ENCODE results near the gene RALGPS1.

The RALGPS1 gene

GRCh38 chr9:126956917-126957686, 42.5 kb downstream of the RALGPS1 start:
- no peak for DNase-seq

- no peak for DNase-seq
Measured at GRCh38 chr9:126957687-126958053, 43.1 kb downstream of the RALGPS1 start.

GRCh38 chr9:126959336-126959735, 44.8 kb downstream of the RALGPS1 start:
- DNase-seq, result no peak

GRCh38 chr9:126959917-126960316, 45.3 kb downstream of the RALGPS1 start:
- no peak for DNase-seq

- DNase-seq, result no peak
Measured at GRCh38 chr9:126962336-126962735, 47.8 kb downstream of the RALGPS1 start.

- no peak for DNase-seq
Measured at GRCh38 chr9:126965077-126965476, 50.5 kb downstream of the RALGPS1 start.

DNA sequence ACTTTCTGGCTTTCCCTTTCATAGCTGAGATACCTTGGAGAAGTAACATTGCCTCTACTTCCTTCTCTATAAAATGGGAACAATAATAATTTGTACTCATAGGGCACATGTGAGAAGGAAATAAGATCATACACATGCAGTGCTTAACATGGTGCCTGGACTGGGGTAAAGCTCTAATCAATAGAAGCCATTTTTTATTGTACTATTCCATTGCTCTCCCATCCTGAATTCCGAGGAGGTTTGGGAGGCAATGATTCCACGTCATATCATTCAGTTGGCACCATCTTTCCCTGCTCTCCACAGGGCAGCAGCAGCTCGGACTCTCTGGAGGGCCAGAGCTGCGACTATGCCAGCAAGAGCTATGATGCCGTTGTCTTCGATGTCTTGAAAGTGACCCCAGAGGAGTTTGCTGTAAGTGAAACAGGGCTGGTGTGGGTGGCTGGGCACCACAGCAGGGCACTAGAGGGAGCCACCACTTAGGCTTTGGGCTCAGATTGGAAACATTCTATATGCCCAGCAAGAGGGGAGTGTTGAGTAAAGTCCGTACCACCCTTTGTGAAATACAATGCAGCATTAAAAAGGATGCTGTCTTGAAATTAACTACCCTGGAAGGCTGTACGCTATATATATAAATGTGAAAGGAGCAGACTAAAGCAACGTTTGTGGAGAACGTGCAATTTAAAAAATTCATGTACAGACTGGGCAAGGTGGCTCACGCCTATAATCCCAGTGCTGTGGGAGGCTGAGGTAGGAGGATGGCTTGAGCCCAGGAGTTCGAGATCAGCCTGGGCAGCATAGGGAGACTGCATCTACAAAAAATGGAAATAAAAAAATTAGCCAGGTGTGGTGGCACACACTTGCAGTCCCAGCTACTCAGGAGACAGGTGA, 51.2 kb downstream of the RALGPS1 start:
- no peak for DNase-seq

GRCh38 chr9:126971261-126971660, 56.7 kb downstream of the RALGPS1 start:
- DNase-seq, result no peak

GRCh38 chr9:126973651-126974529, 59.3 kb downstream of the RALGPS1 start:
- DNase-seq, result no peak

DNA sequence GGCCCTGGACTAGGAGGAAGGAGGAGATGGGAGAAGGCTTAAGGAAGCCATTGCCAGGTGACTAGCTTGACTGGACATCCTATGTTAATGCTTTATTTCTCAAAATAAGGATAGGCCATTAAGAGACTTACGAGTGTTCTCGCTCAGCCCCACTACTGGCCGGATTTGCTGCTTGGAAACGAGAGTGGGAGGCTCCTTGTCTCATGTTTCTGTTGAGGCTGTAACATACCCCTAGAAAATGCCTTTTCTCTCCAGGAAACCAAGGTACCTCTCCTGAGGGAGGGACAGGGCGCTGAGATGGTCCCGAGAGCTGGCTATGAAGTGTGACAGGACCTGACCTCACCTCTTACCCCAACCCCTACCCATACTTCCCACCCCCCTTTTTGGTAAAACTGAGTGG, 60.0 kb downstream of the RALGPS1 start:
- no peak for DNase-seq

DNA sequence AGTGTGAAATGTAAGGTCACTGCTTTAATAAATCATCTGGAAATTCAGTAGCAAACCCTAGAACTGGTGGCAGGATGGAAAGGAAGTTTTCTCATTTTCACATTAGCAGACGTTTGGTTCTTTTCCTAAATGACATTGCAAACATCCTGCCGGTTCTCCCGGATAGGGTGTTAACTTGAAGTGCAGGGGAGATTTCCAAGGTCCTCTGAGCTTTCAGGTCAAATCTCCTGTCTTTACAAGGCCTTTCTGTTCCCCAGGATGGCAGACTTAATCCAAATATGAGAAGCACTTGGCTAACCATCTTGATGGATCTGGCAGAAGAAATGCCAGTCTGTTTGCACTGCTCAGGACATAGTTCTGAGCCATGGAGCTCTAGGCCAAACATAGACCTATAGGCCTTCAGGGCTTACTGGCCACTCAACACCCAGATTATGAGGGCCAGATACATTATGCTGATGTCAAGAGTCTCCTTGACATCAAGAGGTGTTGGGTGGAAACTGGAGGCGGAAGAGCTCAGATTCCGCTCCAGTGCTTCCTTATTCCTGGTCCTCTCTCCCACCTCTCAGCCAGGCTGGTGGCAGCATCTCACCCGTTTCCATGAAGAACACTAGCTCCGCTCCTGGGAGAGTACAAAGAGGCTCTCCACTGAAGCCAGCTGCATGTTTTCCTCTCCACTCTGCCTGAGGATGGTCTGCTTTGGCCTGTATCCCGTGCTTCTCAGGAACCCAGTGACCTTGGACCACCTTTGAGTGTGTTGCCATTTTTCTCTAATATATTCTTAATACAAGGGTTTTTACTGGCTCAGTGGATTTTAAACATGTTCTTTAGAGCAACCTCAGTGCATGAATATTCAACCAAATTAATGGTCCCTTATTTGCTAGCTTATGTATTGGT, 61.0 kb downstream of the RALGPS1 start:
- DNase-seq, result no peak

DNA sequence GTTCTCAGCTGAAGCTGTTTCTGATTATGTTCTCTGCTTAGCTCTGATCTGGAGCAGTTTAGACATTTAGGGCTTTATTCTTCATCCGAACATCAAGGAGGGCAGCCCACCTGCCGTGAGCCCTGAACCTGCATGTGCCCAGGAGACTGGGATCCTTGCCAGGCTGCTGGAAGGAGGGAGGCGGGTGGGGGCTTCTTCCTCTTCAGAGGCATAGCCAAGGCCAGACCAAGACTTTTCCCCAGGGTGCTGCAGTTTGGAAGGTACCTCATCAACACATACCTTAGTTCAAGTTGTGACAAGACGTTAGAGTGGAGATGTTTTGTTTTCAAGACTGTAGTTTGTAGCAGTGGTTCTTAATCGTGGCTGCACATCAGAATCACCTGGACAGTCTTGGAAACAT, 64.9 kb downstream of the RALGPS1 start:
- DNase-seq, result no peak

GRCh38 chr9:126980231-126980630, 65.6 kb downstream of the RALGPS1 start:
- no peak for DNase-seq

DNA sequence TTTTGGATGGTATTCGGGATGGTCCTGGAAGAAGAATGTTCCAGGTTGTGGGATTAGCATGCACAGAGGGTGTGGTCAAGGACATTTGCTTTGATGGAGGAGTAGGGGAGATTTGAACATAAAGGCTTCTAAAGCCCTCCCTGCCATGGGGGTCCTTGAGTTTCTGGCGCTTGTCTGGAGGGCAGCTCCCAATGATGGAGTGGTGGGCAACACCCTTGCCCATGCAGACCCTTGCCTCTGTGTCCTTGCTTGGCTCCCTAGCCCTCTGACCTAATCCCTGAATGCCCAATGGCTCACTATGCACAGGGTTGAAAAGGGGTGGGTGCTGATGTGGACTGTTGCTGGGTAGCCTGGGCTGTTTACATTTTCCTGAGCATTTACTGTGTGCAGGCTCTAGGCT, 66.6 kb downstream of the RALGPS1 start:
- DNase-seq, result no peak

GRCh38 chr9:126982215-126983002, 67.8 kb downstream of the RALGPS1 start:
- DNase-seq, result no peak

DNA sequence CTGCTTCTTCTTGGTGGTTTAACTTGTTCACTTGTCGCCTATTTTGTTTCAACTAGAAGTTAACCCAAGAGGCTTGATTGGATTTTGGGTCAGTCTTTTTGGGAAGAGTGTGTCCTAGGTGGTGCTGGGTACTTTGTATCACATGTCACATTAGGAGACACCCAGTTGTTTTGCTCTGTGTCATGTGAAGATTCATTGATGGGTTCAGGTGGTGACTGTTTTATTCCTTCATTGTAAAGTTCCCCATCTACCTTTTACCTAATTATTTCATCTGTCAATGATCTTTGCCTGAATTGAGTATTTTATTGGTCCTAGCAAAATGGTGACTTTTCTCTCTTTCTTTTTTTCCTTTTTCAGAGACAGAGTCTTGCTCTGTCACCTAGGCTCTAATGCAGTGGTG, 69.2 kb downstream of the RALGPS1 start:
- DNase-seq, result no peak

DNA sequence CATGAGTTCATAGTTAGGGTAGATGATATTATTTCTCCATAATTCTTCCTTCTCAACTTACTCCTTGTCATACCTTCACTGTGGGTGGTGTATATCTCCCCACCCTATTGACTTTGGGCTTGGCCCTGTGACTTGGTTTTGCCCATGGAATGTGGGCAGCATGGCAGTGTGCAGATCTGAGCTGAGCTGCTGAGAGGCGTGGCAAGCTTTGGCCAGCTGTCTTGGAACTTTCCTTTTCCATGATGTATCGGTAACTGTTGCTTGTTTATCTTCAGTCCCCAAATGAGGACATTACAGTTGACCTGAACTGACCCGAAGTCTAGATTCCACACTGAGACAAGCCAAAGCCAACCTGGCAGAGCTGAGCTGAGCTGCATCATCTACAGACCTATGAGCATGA, 70.4 kb downstream of the RALGPS1 start:
- DNase-seq, result no peak

GRCh38 chr9:126985870-126986498, 71.4 kb downstream of the RALGPS1 start:
- no peak for DNase-seq

GRCh38 chr9:126986506-126986951, 71.9 kb downstream of the RALGPS1 start:
- no peak for DNase-seq

- no peak for DNase-seq
Measured at GRCh38 chr9:126988857-126989256, 74.3 kb downstream of the RALGPS1 start.

Measured in cortex of kidney (tissue), 1 donor.